GM18511 (cell line): ENCODE data around the gene SYNE3.
A peak's percentile ranks its signal among the peaks of the same experiment; 100 is the strongest.

Source experiments
- ATAC-seq: cut with Tn5 transposase; IDR thresholded peaks from one replicate; pipeline ENCODE4 v1.9.1; 2021; ENCODE audit warnings: mild to moderate bottlenecking, moderate library complexity; ENCODE audit not compliant: unreplicated experiment

SYNE3 gene

DNA sequence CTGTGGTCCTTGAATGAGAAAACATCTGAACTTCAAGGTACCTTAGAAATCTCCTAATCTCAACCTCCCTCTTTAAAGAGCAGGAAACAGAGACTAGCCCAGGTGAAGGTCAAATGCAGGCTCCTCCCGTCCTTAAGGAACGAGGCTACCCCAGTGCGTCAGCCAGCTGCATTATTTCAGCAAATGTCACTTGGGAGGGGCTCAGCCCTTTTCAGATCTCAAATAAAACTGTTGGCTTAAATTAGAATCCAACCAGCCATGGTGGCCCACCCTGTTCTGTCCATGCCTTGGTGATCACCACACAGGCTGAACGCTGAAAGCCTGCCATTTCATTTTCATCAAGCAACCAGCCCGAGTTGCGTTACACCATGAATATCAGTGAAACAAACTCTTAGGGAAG, 7.0 kb downstream of the SYNE3 start:
- no peak for ATAC-seq

DNA sequence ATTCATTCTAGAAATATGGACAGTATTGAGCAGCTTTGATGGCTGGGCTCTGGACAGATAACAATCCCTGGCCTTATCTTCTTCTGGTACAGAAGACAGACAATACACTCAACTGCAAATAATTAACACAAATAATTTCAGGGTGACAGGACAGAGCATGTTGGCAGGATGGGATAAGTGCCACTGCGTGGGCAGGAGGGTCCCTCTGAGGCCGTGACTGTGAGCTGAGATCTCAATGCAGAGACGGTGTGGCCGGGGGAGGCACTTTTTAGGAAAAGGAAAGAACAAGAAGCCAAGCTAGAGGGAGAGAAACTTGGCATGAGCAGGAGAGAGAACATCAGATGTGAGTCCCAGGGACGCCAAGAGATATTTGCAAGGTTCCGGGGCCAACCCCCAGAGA, 8.1 kb downstream of the SYNE3 start:
- ATAC-seq = no peak

- peak; percentile 38 for ATAC-seq
These were observed 8.7 kb downstream of the SYNE3 start for GRCh38 chr14:95507701-95508103.

DNA sequence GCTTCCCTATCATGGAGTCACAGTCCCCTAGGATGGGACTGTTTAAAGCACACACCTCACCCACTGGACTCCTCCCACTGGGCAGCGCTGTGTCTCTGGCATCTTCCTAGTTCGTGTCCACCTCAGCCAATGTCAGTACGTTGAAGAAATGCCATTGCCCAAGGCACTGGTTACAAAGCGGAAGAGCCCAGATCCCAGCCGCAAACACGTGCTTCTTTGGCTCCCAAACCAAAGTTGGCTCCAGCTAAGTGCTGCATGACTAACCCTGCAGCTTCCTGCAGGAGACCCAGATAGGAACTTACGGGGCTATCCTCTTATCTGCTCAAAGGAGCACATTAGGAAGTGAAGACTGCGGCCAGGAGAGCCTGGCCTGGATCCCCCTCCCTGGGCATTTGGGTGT, 9.3 kb downstream of the SYNE3 start:
- ATAC-seq = no peak

DNA sequence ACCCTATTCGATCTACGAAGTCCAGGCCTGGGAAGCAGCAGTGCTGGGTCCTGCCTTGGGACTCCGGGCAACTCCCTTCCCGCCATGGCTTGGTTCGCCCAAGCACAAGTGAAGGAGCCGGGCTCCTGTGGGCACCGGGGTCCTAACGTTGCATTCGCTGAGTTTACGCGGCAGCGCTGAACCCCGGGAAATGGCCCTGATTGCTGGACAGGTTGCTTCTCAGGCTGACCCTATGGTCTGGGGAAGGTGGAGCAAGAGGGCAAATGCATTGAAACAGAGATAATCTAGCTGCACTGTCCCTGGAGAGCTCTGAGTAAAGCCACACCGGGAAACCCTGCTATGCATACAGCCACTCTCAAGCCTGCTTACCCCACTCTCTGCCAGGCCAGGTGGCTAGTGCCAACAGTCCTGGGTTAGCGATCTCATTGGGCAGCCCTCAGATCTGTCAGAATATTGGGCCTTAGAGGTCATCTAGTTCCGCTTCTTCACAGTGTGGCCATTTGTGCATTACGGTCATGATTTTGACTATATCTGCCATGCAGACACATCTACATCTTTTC, 11.3 kb downstream of the SYNE3 start:
- ATAC-seq = peak; percentile 66

DNA sequence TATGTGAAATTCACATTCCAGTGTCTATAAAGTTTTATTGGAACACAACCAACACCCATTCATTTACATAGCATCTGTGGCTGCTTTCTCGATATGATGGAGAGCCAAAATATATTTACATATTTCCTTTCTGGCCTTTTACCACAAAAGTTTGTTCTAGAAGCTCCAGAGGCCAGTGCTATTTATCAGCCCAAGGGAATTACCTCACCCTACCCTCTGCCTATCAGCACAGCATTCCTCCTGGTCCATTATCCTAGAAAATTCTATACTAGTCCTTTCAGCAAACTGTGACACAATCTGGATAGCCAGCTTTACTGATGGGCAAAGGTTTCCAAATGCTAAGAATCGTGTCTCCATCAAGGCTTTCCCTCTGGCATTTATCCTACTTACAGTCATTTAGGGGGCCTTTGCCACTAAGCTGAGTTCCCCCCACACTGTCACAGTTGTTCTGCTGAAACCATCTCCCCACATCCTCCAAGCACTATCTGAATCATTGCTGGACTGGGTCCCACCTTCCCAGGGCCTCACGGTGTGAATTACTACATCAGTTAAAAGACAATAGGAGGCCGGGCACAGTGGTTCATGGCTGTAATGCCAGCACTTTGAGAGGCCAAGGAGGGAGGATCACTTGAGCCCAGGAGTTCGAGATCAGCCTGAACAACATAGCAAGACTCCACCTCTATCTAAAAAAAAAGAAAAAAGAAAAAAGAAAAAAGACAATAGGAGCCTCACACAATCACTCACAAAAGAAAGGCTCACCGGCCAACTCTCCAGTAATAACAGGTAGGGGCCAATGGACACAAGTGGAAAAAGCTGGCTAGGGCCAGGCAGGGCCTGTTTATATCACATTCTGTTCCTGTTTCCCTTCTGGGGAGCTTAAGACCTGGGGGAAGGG, 12.1 kb downstream of the SYNE3 start:
- peak; percentile 31 for ATAC-seq

GRCh38 chr14:95503365-95504134, 12.9 kb downstream of the SYNE3 start:
- peak; percentile 54 for ATAC-seq

DNA sequence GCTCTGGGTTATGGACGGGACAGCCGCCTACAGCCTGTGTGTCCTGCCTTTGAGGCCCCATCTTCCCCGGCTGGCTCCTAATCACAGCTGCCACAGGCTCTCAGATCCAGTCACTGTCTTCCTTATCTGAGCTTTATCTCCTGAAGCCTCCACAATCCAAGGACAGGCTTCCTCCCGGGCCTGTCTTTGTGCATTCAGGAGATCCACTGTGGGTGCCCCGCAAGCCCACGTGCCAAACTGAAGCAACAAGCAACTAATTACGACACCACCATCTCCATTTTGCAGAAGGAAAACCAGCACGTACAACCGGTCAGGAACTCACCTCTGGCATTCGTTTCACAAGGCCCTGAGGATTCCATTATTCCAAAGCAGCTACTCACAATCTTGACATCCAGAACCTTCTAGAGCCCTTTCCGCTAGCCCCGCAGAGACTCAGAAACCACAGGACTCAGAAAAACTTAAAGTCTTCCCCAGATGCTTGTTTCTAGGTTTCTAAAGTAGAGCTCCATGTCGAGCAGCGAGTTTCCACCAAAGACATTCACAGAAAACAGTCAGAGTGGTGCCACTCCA, 14.0 kb downstream of the SYNE3 start:
- ATAC-seq = no peak

- ATAC-seq = no peak
These were observed 15.6 kb downstream of the SYNE3 start for GRCh38 chr14:95500772-95501401.

DNA sequence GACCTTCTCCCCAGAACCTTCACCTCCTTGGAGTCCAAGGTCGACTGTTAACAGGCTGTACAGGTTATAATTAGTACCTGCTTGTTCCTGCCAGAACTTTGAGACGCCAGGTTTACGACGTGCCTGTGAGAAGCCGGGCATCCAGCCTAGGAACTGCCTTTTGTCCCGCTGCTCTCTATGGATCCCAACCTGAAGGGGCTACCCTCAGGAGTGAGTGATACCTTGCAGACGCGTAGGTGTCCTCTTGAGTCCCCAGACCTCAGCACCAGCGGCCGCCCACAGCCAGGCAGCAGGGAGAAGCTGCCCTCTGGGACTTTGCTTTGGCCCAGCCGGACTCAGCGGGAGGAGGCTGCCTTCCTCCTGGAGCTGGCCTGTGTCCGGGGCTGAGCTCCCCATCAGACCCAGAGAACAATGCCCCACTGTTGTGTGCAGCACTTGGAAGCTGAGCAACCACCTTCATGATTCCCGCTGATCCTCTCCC, 16.2 kb downstream of the SYNE3 start:
- ATAC-seq = no peak

DNA sequence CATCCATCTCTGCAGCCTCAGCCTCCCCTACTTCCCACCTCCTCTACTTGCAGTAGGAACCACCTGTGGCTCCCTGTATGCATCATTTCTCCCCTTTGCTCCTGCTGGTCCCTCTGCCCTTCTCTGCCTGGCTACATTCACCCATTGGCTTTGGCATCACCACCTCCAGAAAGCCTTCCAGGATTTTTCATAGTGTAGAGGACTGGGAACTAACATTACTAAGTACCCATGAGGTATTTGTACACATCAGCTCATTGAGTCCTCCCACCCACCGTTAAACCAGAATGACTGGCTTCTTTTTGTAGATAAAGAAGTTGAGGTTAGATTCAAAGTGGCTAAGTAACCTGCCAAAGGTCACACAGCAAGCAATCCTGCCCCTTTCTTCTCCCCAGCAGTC, 17.1 kb downstream of the SYNE3 start:
- no peak for ATAC-seq

- no peak for ATAC-seq
These were observed 17.7 kb downstream of the SYNE3 start for GRCh38 chr14:95498622-95499353.

DNA sequence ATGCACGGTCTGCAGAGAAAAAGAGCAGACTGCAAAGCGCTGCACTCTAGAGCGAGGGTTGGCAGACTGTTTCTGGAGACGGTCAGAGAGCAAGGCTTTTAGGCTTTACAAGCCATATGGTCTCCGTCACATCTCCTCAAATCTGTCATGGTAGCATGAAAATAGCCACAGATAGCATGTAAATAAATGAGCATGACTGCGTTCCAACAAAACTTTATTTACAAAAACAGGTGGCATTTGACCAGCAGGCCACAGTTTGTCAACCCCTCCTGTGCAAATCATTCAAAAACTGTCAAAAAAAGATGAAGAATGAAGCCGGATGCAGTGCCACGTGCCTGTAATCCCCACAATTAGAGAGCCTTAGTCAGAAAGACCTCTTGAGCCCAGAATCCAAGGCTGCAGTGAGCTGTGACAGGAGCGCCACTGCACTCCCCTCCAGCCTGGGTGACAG, 18.9 kb downstream of the SYNE3 start:
- no peak for ATAC-seq

DNA sequence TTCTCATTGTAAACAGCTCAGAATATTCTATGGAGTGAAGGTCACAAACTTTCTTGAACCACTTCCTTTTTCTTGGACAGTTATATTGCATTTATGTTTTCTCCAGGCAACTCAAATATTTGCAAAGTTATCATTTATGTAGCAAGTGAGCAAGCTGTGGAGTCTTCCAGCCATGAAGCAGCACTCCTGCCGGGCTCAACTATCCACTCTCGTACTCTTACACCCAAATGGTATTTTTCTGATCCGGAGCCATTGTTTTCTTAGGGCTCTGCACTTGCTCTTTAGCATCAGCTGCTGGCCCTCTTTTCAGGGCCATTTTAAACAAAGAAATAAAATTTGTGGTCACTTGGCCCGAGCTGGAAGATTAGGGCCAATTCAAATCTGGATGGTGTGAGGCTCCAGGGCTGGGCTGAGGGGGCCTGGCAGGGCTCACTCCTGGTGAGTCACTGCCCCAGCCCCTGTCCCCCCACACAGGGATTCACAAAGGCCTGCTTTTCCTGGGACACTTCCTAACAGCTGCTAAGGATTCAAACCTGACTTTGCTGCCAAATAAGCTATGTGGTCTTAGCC, 19.7 kb downstream of the SYNE3 start:
- no peak for ATAC-seq

GRCh38 chr14:95496111-95496681, 20.3 kb downstream of the SYNE3 start:
- peak; percentile 21 for ATAC-seq

GRCh38 chr14:95495538-95496025, 20.9 kb downstream of the SYNE3 start:
- ATAC-seq = peak; percentile 93

DNA sequence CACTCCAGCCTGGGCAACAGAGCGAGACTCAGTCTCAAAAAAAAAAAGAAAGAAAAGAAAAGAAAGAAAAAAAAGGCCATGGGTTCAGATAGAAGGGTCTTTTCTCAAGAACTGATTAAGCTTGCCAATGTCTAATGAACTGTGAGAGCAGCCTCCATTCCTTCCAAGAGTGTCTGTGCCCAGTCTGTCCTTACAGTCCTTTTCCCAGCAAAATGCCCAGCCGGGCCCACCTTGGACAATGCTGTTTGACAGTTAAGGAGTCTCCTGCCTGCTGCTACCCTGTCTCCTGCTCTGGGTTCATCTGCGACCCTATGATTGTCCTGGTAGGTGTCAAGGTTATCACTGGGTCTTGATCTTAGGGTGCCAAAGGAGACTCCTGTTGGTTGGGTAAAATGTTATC, 21.4 kb downstream of the SYNE3 start:
- ATAC-seq = no peak

- no peak for ATAC-seq
These were observed 22.0 kb downstream of the SYNE3 start for GRCh38 chr14:95494456-95494855.

DNA sequence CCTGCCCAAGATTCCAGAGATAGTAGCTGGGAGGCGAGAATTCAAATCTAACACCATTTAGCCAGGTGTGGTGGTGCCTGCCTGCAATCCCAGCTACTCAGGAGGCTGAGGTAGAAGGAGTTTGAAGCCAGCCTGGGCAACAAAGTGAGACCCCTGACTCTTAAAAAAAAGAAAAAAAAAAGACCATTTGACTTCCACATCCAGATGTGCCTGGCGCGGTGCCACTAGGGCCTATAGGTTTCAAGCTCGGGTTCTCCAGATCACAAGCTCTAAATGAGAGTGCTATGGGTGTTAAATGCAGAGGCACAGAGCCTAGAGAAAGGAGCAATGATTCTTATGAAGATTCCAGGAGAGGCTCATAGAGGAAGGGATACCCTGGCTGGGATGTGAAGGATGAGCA, 22.5 kb downstream of the SYNE3 start:
- no peak for ATAC-seq
